Measurements from ENCODE around the gene S1PR2.
"Not testable (repeated sequence)": the region's sequence is repeated elsewhere in the genome, so short reads cannot be mapped to it uniquely, and the experiment has no call there.

Gene S1PR2

DNA sequence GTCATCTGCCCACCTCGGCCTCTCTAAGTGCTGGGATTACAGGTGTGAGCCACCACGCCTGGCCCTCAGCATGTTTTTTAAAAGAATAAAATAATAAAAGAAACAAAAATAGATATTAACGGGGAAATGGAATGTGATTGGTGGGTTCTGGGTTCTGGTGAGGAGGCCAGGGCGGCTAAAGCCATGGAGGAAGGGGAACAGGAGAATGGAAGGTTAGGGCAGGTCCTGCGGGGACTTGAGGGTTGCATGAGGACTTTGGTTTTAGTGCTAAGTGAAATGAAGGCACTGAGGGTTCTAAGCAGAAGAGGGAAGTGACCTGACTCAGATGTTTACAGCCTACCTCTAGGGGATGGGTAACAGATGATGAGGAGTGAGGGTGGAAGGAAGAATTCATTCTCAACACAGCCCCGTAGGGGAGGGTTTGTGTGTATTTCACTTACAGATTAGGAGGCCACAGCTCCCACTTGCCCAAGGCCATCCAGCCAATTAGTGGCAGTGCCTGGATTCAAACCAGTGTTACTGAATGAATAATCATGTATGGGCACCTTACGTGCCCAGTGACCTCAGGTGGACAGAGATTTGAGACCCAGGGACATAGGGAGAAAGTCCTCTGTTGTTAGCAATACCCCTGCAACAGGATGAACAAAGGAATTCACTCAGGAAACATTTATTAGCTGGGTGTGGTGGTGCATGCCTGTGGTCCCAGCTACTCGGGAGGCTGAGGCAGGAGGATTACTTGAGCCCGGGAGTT is 14.2 kb upstream of the S1PR2 start:
- no peak overlapping the region for H3K9ac ChIP-seq (ENCODE audit: low read length)
- no peak overlapping the region for H3K27ac ChIP-seq (ENCODE audit: low read depth, low read length)
- no peaks in the 10 kb centered on the region for H3K27me3 ChIP-seq (ENCODE audit: control insufficient read depth, insufficient read depth, low read length)

GRCh38 chr19:10243606-10244005 is 12.5 kb upstream of the S1PR2 start:
- no peak overlapping the region for H3K27ac ChIP-seq (ENCODE audit: low read depth, low read length)
- no peaks in the 10 kb centered on the region for H3K27me3 ChIP-seq (ENCODE audit: control insufficient read depth, insufficient read depth, low read length)
- H3K4me1 ChIP-seq (ENCODE audit: control insufficient read depth, insufficient read depth, low read length) = no peaks in the 10 kb centered on the region
- H3K9ac ChIP-seq (ENCODE audit: low read length) = no peak overlapping the region
- H3K36me3 ChIP-seq (ENCODE audit: control insufficient read depth, insufficient read depth, low read length) = no peaks in the 10 kb centered on the region
- H3K4me3 ChIP-seq (ENCODE audit: low read length) = no peak overlapping the region

More for the DNA sequence above, 14.2 kb upstream of the S1PR2 start:
- no peak overlapping the region for H3K4me3 ChIP-seq (ENCODE audit: low read length)
- no peaks in the 10 kb centered on the region for H3K36me3 ChIP-seq (ENCODE audit: control insufficient read depth, insufficient read depth, low read length)
- H3K4me1 ChIP-seq (ENCODE audit: control insufficient read depth, insufficient read depth, low read length) = no peaks in the 10 kb centered on the region

DNA sequence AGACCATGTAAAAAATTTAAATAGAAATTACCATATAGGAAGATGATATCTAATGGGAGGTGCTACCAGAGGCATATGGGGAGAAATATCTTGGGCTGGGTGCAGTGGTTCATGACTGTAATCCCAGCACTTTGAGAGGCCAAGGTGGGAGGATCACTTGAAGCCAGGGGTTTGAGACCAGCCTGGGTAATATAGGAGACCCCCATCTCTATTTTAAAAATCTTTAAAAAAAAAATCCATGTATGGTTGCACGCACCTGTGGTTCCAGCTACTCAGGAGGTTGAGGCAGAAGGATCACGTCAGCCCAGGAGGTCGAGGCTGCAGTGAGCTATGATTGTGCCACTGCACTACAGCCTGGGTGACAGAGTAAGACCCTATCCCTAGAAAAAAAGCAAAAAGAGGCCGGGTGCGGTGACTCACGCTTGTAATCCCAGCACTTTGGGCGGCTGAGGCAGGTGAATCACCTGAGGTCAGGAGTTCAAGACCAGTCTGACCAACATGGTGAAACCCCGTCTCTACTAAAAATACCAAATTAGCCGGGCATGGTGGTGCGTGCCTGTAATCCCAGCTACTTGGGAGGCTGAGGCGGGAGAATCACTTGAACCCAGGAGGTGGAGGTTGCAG is 10.8 kb upstream of the S1PR2 start:
- not testable (repeated sequence) for H3K27ac ChIP-seq (ENCODE audit: low read depth, low read length); H3K4me1 ChIP-seq (ENCODE audit: control insufficient read depth, insufficient read depth, low read length); H3K4me3 ChIP-seq (ENCODE audit: low read length); H3K27me3 ChIP-seq (ENCODE audit: control insufficient read depth, insufficient read depth, low read length); H3K9ac ChIP-seq (ENCODE audit: low read length); H3K36me3 ChIP-seq (ENCODE audit: control insufficient read depth, insufficient read depth, low read length)

DNA sequence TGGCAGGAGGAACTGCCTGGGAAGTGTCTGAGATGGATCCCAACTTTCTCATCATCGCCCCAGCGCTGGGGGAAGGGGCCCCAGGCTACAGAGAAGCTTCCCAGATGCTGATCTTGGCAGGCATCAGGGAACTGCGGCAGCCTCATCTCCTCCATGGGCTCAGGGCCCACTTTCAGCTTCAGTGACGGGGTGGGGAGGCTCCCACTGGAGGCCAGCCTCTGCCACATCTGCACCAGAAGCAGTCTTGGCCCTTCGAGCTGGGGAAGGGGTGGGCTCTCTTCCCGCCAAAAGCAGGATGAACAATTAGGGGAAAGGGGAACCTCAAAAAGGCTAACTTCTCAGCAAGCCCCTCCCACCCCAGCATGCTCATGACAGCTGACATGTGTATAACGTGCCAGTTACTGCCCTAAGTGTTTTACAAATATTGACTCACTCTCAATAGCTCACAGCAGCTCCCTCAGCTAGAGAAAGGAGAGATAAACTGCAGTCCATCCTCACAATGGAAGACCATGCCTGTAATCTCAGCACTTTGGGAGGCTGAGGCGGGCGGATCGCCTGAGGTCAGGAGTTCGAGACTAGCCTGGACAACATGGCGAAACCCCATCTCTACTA is 7.1 kb upstream of the S1PR2 start:
- Histone ChIP-seq H3K9ac (ENCODE audit: low read length) (no peak overlapping the region), H3K27me3 (ENCODE audit: control insufficient read depth, insufficient read depth, low read length) (no peaks in the 10 kb centered on the region), H3K4me3 (ENCODE audit: low read length) (no peak overlapping the region), H3K36me3 (ENCODE audit: control insufficient read depth, insufficient read depth, low read length) (no peaks in the 10 kb centered on the region), H3K27ac (ENCODE audit: low read depth, low read length) (peak overlapping the region; percentile 40), H3K4me1 (ENCODE audit: control insufficient read depth, insufficient read depth, low read length) (no peaks in the 10 kb centered on the region)

DNA sequence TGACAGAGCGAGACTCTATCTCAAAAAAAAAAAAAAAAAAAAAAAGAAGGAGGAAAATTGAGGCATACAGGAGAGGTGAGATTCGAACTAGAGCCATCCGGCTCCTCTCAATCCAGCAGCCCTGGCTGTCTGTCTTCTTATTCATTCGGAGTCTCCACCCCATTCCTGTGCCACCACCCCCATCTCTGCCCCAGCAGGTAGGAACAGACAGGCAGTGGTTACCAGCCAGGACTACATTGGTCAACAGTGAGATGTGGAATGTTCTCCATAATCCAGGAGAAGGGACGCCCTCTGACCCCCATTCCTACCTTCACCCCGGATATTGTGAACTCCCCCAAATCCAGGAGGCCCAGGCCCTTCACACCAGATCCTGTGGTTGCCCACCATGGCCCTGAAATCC is 6.6 kb upstream of the S1PR2 start:
- no peaks in the 10 kb centered on the region for H3K27me3 ChIP-seq (ENCODE audit: control insufficient read depth, insufficient read depth, low read length)
- no peaks in the 10 kb centered on the region for H3K4me1 ChIP-seq (ENCODE audit: control insufficient read depth, insufficient read depth, low read length)
- no peak overlapping the region for H3K9ac ChIP-seq (ENCODE audit: low read length)
- no peak overlapping the region for H3K4me3 ChIP-seq (ENCODE audit: low read length)
- peak overlapping the region; percentile 40 for H3K27ac ChIP-seq (ENCODE audit: low read depth, low read length)
- no peaks in the 10 kb centered on the region for H3K36me3 ChIP-seq (ENCODE audit: control insufficient read depth, insufficient read depth, low read length)

DNA sequence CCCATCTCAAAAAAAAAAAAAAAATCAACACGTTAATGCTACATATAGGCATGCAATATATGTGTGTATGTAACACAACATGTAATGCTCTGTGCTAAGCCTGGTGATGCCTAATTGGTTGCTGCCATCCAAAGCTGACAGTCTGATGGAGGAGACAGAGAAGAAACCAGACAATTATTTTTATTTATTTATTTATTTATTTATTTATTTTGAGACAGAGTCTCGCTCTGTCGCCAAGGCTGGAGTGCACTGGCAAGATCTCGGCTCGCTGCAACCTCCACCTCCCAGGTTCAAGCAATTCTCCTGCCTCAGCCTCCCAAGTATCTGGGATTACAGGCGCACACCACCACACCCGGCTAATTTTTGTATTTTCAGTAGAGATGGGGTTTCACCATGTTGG is 4.3 kb upstream of the S1PR2 start:
- not testable (repeated sequence) for H3K27ac ChIP-seq (ENCODE audit: low read depth, low read length); H3K4me1 ChIP-seq (ENCODE audit: control insufficient read depth, insufficient read depth, low read length); H3K4me3 ChIP-seq (ENCODE audit: low read length)

GRCh38 chr19:10235003-10235402 is 3.9 kb upstream of the S1PR2 start:
- Histone ChIP-seq H3K4me1 (ENCODE audit: control insufficient read depth, insufficient read depth, low read length) (no peaks in the 10 kb centered on the region), H3K4me3 (ENCODE audit: low read length) (no peak overlapping the region), H3K27ac (ENCODE audit: low read depth, low read length) (no peak overlapping the region), H3K27me3 (ENCODE audit: control insufficient read depth, insufficient read depth, low read length) (no peaks in the 10 kb centered on the region), H3K36me3 (ENCODE audit: control insufficient read depth, insufficient read depth, low read length) (no peaks in the 10 kb centered on the region), H3K9ac (ENCODE audit: low read length) (no peak overlapping the region)

More for the DNA sequence above, 4.3 kb upstream of the S1PR2 start:
- H3K27me3 ChIP-seq (ENCODE audit: control insufficient read depth, insufficient read depth, low read length); H3K9ac ChIP-seq (ENCODE audit: low read length); H3K36me3 ChIP-seq (ENCODE audit: control insufficient read depth, insufficient read depth, low read length): not testable (repeated sequence)

DNA sequence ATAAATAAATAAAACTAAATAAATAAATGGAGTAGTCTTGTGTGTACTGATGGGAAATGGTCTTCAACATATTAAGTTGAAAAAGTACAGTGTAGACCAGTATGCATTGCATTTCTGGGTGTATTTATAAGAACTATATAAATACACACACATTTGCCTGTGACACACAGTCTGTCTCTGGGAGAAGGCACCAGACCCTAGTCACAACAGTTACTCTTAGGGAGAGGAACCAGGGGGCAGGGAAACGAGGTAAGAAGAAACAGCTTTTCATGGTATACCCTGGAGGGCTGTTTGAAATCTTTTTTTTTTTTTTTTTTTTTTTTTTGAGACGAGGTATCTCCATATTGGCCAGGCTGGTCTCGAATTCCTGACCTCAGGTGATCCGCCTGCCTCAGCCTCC is 2.8 kb upstream of the S1PR2 start:
- Histone ChIP-seq H3K27me3 (ENCODE audit: control insufficient read depth, insufficient read depth, low read length) (no peaks in the 10 kb centered on the region), H3K36me3 (ENCODE audit: control insufficient read depth, insufficient read depth, low read length) (no peaks in the 10 kb centered on the region), H3K27ac (ENCODE audit: low read depth, low read length) (no peak overlapping the region), H3K9ac (ENCODE audit: low read length) (no peak overlapping the region), H3K4me1 (ENCODE audit: control insufficient read depth, insufficient read depth, low read length) (no peaks in the 10 kb centered on the region), H3K4me3 (ENCODE audit: low read length) (no peak overlapping the region)

DNA sequence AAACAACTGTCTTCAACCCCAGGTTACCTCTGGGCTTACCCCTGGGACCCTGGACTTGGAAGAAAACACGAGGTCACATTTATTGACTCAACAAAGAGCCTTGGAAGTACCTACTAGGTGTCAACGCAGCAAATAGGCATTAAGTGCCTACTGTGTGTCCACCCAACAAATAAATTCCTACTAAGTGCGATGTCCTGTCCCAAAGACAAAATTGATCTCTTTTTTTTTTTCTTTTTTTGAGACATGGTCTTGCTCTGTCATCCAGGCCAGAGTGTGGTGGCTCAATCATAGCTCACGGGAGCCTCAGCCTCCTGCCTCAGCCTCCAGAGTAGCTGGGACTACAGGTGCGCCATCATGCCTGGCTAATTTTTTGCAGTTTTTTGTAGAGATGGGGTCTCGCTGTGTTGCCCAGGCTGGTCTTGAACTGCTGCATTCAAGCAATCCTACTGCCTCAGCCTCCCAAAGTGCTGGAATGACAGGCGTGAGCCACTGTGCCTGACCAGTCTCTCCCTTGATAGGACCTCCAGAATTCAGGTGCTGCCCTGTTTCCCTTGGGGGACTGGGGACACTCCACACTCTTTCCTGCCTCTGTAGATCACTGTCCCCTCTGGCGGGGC is 589 bp upstream of the S1PR2 start:
- Histone ChIP-seq H3K27me3 (ENCODE audit: control insufficient read depth, insufficient read depth, low read length) (no peaks in the 10 kb centered on the region), H3K27ac (ENCODE audit: low read depth, low read length) (no peak overlapping the region), H3K36me3 (ENCODE audit: control insufficient read depth, insufficient read depth, low read length) (no peaks in the 10 kb centered on the region), H3K4me3 (ENCODE audit: low read length) (no peak overlapping the region), H3K9ac (ENCODE audit: low read length) (no peak overlapping the region), H3K4me1 (ENCODE audit: control insufficient read depth, insufficient read depth, low read length) (no peaks in the 10 kb centered on the region)

GRCh38 chr19:10230173-10230860 is 814 bp downstream of the S1PR2 start:
- Histone ChIP-seq H3K9ac (ENCODE audit: low read length) (peak overlapping the region; percentile 73), H3K27me3 (ENCODE audit: control insufficient read depth, insufficient read depth, low read length) (no peaks in the 10 kb centered on the region), H3K4me3 (ENCODE audit: low read length) (peak overlapping the region; percentile 83), H3K4me1 (ENCODE audit: control insufficient read depth, insufficient read depth, low read length) (no peaks in the 10 kb centered on the region), H3K36me3 (ENCODE audit: control insufficient read depth, insufficient read depth, low read length) (no peaks in the 10 kb centered on the region), H3K27ac (ENCODE audit: low read depth, low read length) (peak overlapping the region; percentile 82)

- H3K4me3 ChIP-seq (ENCODE audit: low read length) = no peak overlapping the region
- no peak overlapping the region for H3K27ac ChIP-seq (ENCODE audit: low read depth, low read length)
- H3K9ac ChIP-seq (ENCODE audit: low read length) = no peak overlapping the region
- H3K27me3 ChIP-seq (ENCODE audit: control insufficient read depth, insufficient read depth, low read length) = no peaks in the 10 kb centered on the region
- H3K4me1 ChIP-seq (ENCODE audit: control insufficient read depth, insufficient read depth, low read length) = no peaks in the 10 kb centered on the region
- H3K36me3 ChIP-seq (ENCODE audit: control insufficient read depth, insufficient read depth, low read length) = peaks cover 4% of the 10 kb centered on the region
These were observed 2.2 kb downstream of the S1PR2 start for GRCh38 chr19:10228920-10229319.

GRCh38 chr19:10228393-10228792 is 2.7 kb downstream of the S1PR2 start:
- no peak overlapping the region for H3K27ac ChIP-seq (ENCODE audit: low read depth, low read length)
- no peaks in the 10 kb centered on the region for H3K27me3 ChIP-seq (ENCODE audit: control insufficient read depth, insufficient read depth, low read length)
- H3K9ac ChIP-seq (ENCODE audit: low read length) = no peak overlapping the region
- peaks cover 5% of the 10 kb centered on the region for H3K36me3 ChIP-seq (ENCODE audit: control insufficient read depth, insufficient read depth, low read length)
- no peaks in the 10 kb centered on the region for H3K4me1 ChIP-seq (ENCODE audit: control insufficient read depth, insufficient read depth, low read length)
- no peak overlapping the region for H3K4me3 ChIP-seq (ENCODE audit: low read length)
